Astrocyte (in vitro differentiated cells and primary cell): ENCODE measurements around the gene GPAT3. TPM values are rescaled to one million over a fixed set of nuclear protein-coding genes. Genes with fewer than 3 reads are reported as not detected.
A peak's percentile ranks its signal among the peaks of the same experiment; 100 is the strongest.

ENCODE experiments used
- DNase-seq: peaks from one replicate; pipeline ENCODE4 v3.0.0-alpha.2; 2010; ENCODE audit warnings: low read depth
- FAIRE-seq: peaks from 2 replicates; lab custom pipeline; 2011; peaks lifted over from hg19 to GRCh38; lab: Jason Lieb, UNC
- H2AFZ ChIP-seq: 2 replicates; pipeline ENCODE4 v1.6.0; 2012; ENCODE audit warnings: low read depth, low read length, inconsistent platforms
- H3K27ac ChIP-seq: 2 replicates; pipeline ENCODE4 v1.5.1; 2011; ENCODE audit warnings: low read depth, low read length, inconsistent platforms
- H3K27me3 ChIP-seq: 2 replicates; pipeline ENCODE4 v1.6.0; 2011; ENCODE audit warnings: low read length, inconsistent platforms; ENCODE audit not compliant: insufficient read depth
- H3K36me3 ChIP-seq: 2 replicates; pipeline ENCODE4 v1.5.1; 2011; ENCODE audit warnings: low read length, inconsistent platforms; ENCODE audit not compliant: insufficient read depth
- H3K4me1 ChIP-seq: 2 replicates; pipeline ENCODE4 v1.5.1; 2011; ENCODE audit warnings: low read length, inconsistent platforms; ENCODE audit not compliant: insufficient read depth
- H3K4me2 ChIP-seq: 2 replicates; pipeline ENCODE4 v1.6.0; 2012; ENCODE audit warnings: low read length, inconsistent platforms
- H3K4me3 ChIP-seq: 2 replicates; pipeline ENCODE4 v1.5.1; 2011; ENCODE audit warnings: low read depth, mild to moderate bottlenecking, low read length, inconsistent platforms; ENCODE audit not compliant: insufficient read depth
- H3K79me2 ChIP-seq: 2 replicates; pipeline ENCODE4 v1.6.0; 2012; ENCODE audit warnings: mild to moderate bottlenecking, low read length, inconsistent platforms; ENCODE audit not compliant: insufficient read depth
- H3K9ac ChIP-seq: 2 replicates; pipeline ENCODE4 v1.6.0; 2012; ENCODE audit warnings: mild to moderate bottlenecking, low read length, inconsistent platforms
- H3K9me3 ChIP-seq: 2 replicates; pipeline ENCODE4 v1.5.1; 2012; ENCODE audit warnings: low read depth, mild to moderate bottlenecking, low read length, inconsistent platforms; ENCODE audit not compliant: insufficient read depth
- H4K20me1 ChIP-seq: 2 replicates; pipeline ENCODE4 v1.6.0; 2012; ENCODE audit warnings: low read length, inconsistent platforms; ENCODE audit not compliant: insufficient read depth
- H3K27ac Mint-ChIP-seq: one replicate; pipeline ENCODE4 v1.8.0; 2021; ENCODE audit warnings: mild to moderate bottlenecking, mixed read lengths; ENCODE audit not compliant: unreplicated experiment
- H3K27me3 Mint-ChIP-seq: one replicate; pipeline ENCODE4 v1.8.0; 2021; ENCODE audit warnings: low read depth, mixed read lengths; ENCODE audit not compliant: unreplicated experiment
- H3K36me3 Mint-ChIP-seq: one replicate; pipeline ENCODE4 v1.8.0; 2021; ENCODE audit warnings: low read depth, mixed read lengths; ENCODE audit not compliant: unreplicated experiment
- H3K4me1 Mint-ChIP-seq: one replicate; pipeline ENCODE4 v1.8.0; 2021; ENCODE audit warnings: low read depth, mixed read lengths; ENCODE audit not compliant: unreplicated experiment
- H3K4me3 Mint-ChIP-seq: one replicate; pipeline ENCODE4 v1.8.0; 2021; ENCODE audit warnings: mild to moderate bottlenecking, moderate library complexity, mixed read lengths; ENCODE audit not compliant: unreplicated experiment
- H3K9me3 Mint-ChIP-seq: one replicate; pipeline ENCODE4 v1.8.0; 2021; ENCODE audit warnings: mild to moderate bottlenecking, mixed read lengths; ENCODE audit not compliant: unreplicated experiment
- EZH2 ChIP-seq: IDR thresholded peaks from 2 replicates; pipeline ENCODE4 v1.6.1; 2012; ENCODE audit warnings: mild to moderate bottlenecking, low read length, inconsistent platforms; ENCODE audit not compliant: insufficient read depth
- total RNA-seq: library from RNA; stranded (reverse); gene quantifications from 2 replicates; pipeline ENCODE4 v1.2.1, GENCODE V29; 2021
- TF ChIP-seq, protein P1 (sequence below): IDR thresholded peaks from 2 replicates; pipeline ENCODE4 v1.5.1; 2011; ENCODE audit warnings: low read depth, mild to moderate bottlenecking, inconsistent platforms, low read length, moderate library complexity; ENCODE audit not compliant: insufficient read depth

The GPAT3 gene
- total RNA-seq, 1 donor from 2014 or later = 0.39 TPM

DNA sequence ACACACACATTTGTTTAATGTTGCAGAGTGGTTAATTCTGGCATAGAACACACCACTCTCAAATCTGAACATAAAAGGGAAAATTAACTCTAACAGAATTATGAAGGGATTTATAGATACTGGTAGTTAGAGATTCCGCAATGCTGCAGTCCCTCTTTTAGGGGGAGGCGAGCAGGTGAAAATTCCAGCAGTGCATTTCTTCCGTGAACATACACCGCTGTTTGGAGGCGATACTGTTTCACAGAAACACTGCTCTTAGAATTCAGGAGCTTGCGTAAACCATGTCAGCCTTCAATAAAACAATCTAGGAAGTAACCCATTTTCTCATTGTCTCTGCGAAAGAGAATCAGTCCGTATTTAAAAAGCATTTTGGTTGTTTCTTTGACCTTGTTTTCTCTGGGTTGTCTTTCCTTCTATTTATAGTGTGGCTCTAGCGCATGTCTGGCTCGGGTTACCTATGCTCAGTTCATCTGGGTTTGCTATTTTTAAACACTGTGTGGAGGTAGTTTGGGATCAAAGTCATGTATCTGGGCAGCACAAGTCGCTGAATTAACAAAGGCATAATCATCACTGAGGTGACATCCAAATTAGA lies 90.4 kb downstream of the GPAT3 start:
- Mint-ChIP-seq H3K4me3 (no peak overlapping the region), H3K27ac (no peak overlapping the region), H3K27me3 (no peaks in the 10 kb centered on the region), H3K36me3 (no peaks in the 10 kb centered on the region), H3K4me1 (peaks cover 9% of the 10 kb centered on the region), H3K9me3 (peaks cover 16% of the 10 kb centered on the region)
- H3K9me3 ChIP-seq = peaks cover 12% of the 10 kb centered on the region
- DNase-seq = no peak
- peaks cover 2% of the 10 kb centered on the region for H3K27me3 ChIP-seq
- no peak for TF ChIP-seq EZH2
- no peak for FAIRE-seq
- H3K4me3 ChIP-seq = no peak overlapping the region
- H3K9ac ChIP-seq = no peak overlapping the region
- H4K20me1 ChIP-seq = no peaks in the 10 kb centered on the region
- H3K27ac ChIP-seq = no peak overlapping the region
- no peaks in the 10 kb centered on the region for H3K36me3 ChIP-seq
- no peak overlapping the region for H3K4me2 ChIP-seq
- no peaks in the 10 kb centered on the region for H3K4me1 ChIP-seq
- H3K79me2 ChIP-seq = no peaks in the 10 kb centered on the region
- H2AFZ ChIP-seq = no peak overlapping the region

DNA sequence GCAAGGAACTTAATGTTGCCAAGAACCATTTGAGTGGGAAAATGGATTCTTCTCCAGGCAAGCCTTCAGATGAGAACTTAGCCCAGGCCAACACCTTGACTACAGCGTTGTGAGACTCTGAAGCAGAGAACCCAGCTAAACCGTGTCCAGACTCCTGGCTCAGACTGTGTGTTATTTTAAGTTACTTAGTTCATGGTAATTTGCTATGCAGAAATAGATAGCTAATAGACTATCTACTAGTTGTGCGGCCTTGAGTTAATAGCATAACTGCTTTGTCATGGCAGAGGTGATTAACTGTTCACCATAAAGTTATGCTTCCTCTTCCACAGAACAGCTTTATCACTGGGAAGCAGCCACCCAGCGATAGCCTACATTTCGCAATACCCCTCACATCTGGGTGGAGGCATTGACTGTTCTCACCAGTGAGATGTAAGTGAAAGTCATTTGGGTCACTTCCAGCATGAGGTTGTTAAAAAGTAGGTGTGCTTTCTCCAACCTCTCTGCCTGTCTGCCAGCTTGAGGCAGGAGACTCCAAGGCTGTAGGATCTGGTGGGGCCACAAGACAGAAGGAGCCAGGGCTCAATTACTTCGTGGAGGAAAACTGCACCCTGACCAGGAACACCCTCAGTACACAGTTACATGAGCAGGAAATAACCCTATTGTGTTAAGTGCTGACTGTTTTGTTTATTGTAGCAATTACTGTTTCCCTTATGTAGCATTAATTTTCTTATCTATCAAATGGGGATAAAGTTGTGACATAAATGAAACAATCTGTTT lies 94.2 kb downstream of the GPAT3 start:
- H3K4me1 ChIP-seq = no peaks in the 10 kb centered on the region
- Mint-ChIP-seq H3K4me3 (no peak overlapping the region), H3K27me3 (peaks cover 5% of the 10 kb centered on the region), H3K27ac (no peak overlapping the region), H3K36me3 (no peaks in the 10 kb centered on the region), H3K4me1 (peaks cover 9% of the 10 kb centered on the region), H3K9me3 (peaks cover 2% of the 10 kb centered on the region)
- no peaks in the 10 kb centered on the region for H3K36me3 ChIP-seq
- H3K9ac ChIP-seq = no peak overlapping the region
- H3K27ac ChIP-seq = no peak overlapping the region
- H3K27me3 ChIP-seq = peaks cover 2% of the 10 kb centered on the region
- H3K9me3 ChIP-seq = no peaks in the 10 kb centered on the region
- no peak overlapping the region for H2AFZ ChIP-seq
- TF ChIP-seq, protein P1, sequence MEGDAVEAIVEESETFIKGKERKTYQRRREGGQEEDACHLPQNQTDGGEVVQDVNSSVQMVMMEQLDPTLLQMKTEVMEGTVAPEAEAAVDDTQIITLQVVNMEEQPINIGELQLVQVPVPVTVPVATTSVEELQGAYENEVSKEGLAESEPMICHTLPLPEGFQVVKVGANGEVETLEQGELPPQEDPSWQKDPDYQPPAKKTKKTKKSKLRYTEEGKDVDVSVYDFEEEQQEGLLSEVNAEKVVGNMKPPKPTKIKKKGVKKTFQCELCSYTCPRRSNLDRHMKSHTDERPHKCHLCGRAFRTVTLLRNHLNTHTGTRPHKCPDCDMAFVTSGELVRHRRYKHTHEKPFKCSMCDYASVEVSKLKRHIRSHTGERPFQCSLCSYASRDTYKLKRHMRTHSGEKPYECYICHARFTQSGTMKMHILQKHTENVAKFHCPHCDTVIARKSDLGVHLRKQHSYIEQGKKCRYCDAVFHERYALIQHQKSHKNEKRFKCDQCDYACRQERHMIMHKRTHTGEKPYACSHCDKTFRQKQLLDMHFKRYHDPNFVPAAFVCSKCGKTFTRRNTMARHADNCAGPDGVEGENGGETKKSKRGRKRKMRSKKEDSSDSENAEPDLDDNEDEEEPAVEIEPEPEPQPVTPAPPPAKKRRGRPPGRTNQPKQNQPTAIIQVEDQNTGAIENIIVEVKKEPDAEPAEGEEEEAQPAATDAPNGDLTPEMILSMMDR = no peak
- no peak for TF ChIP-seq EZH2
- FAIRE-seq = no peak
- no peak overlapping the region for H3K4me3 ChIP-seq
- no peaks in the 10 kb centered on the region for H4K20me1 ChIP-seq
- no peak overlapping the region for H3K4me2 ChIP-seq
- DNase-seq = peak; percentile 76
- no peaks in the 10 kb centered on the region for H3K79me2 ChIP-seq

DNA sequence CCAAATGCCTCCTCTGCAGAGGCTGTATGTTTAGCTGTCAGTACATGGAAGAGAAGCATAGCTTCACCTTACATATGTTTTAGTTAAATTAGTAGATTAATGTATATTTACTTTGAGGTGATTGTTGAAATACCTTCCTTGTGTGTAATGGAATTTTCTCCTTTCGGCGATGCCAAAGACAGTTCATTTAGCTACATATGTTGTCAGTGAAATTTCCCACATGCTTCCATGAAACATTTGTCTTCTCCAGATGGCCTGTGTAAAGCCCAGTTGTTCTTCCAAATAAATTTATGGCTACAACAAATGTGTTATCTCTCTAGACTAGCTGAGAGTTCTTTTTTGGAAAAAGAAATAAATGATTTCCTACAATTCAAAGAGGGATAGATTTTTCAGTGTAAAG lies 95.2 kb downstream of the GPAT3 start:
- Histone ChIP-seq H3K9me3 (no peaks in the 10 kb centered on the region), H3K4me2 (no peak overlapping the region), H3K4me3 (no peak overlapping the region), H3K79me2 (no peaks in the 10 kb centered on the region), H3K27me3 (peaks cover under 1% of the 10 kb centered on the region), H3K27ac (no peak overlapping the region), H4K20me1 (no peaks in the 10 kb centered on the region), H2AFZ (no peak overlapping the region), H3K9ac (no peak overlapping the region), H3K36me3 (no peaks in the 10 kb centered on the region), H3K4me1 (no peaks in the 10 kb centered on the region)
- Mint-ChIP-seq H3K27ac (no peak overlapping the region), H3K4me1 (peaks cover 9% of the 10 kb centered on the region), H3K36me3 (no peaks in the 10 kb centered on the region), H3K27me3 (peaks cover 5% of the 10 kb centered on the region), H3K9me3 (peaks cover 2% of the 10 kb centered on the region), H3K4me3 (no peak overlapping the region)
- TF ChIP-seq, protein P1 = no peak
- DNase-seq = peak; percentile 73
- no peak for FAIRE-seq
